HG03378 (cell line): Measurements from ENCODE around the gene MT3.
"Not testable (repeated sequence)": the region's sequence is repeated elsewhere in the genome, so short reads cannot be mapped to it uniquely, and the experiment has no call there.

Experiments
- ATAC-seq: cut with Tn5 transposase; IDR thresholded peaks from one replicate; pipeline ENCODE4 v1.9.1; 2021; ENCODE audit warnings: mild to moderate bottlenecking, moderate library complexity; ENCODE audit not compliant: unreplicated experiment

The MT3 gene

DNA sequence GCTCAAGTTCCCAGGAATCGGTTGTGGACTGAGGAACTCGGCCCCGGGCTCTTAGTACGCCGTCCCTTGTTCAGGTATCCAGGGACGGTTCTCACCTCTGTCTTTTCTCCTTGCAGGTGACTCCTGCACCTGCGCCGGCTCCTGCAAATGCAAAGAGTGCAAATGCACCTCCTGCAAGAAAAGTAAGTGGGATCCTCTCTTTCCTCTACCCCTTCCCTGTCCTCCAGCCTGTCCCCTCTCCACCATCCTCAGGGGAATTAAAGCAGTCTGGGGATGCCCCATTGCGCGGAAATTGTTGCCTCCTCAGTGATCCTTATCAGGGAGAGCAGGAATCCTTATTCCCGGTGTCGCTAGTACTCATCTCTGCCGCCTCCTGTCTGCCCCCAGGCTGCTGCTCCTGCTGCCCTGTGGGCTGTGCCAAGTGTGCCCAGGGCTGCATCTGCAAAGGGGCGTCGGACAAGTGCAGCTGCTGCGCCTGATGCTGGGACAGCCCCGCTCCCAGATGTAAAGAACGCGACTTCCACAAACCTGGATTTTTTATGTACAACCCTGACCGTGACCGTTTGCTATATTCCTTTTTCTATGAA is 19.6 kb downstream of the MT3 start:
- no peak for ATAC-seq

GRCh38 chr16:56609463-56609921 is 20.2 kb downstream of the MT3 start:
- peak; percentile 48 for ATAC-seq

GRCh38 chr16:56610017-56610608 is 20.8 kb downstream of the MT3 start:
- ATAC-seq, result no peak

GRCh38 chr16:56610609-56611111 is 21.3 kb downstream of the MT3 start:
- no peak for ATAC-seq

GRCh38 chr16:56611281-56611833 is 22.0 kb downstream of the MT3 start:
- ATAC-seq, result no peak

- ATAC-seq, result no peak
Measured at GRCh38 chr16:56613706-56614105, 24.4 kb downstream of the MT3 start.

DNA sequence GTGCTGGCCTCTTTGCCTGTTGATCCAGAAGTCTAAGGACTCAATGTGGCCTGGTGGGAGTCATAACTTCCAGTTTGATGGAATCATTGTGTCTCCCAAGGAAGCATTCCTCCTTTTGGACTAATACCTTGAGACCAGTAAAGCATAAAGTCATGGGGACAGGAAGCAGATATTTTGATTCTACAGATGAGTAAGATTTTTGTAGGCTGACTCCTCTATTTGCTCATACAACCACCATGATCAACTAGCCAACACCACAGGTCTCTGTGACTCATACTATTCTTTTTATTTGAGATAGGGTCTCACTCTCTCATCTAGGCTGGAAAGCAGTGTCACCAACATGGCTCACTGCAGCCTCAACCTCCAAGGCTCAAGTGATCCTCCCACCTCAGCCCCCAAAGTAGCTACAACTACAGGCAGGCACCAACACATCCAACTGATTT is 25.2 kb downstream of the MT3 start:
- no peak for ATAC-seq

DNA sequence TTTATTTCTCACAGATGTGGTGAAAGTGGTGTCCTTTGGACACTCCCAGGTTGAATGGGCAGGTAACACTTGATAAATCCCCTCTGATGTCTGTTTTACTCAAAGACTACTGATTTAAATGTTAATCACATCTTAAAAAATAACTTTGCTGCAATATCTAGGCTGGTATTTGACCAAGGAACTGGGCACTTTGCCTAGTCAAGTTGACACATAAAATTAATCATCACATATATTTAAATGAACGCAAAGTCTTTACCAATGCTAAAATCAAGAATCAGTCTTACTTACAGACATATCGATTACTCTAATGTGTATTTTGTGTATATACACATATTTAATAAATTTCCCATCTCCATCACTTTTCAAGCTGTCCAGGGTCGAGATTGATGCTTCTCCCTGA is 26.0 kb downstream of the MT3 start:
- ATAC-seq, result no peak

GRCh38 chr16:56616608-56617211 is 27.4 kb downstream of the MT3 start:
- ATAC-seq, result no peak

- ATAC-seq, result no peak
Measured at GRCh38 chr16:56617212-56618085, 28.1 kb downstream of the MT3 start.

GRCh38 chr16:56618138-56618537 is 28.8 kb downstream of the MT3 start:
- no peak for ATAC-seq

GRCh38 chr16:56620339-56620897 is 31.1 kb downstream of the MT3 start:
- ATAC-seq, result no peak

DNA sequence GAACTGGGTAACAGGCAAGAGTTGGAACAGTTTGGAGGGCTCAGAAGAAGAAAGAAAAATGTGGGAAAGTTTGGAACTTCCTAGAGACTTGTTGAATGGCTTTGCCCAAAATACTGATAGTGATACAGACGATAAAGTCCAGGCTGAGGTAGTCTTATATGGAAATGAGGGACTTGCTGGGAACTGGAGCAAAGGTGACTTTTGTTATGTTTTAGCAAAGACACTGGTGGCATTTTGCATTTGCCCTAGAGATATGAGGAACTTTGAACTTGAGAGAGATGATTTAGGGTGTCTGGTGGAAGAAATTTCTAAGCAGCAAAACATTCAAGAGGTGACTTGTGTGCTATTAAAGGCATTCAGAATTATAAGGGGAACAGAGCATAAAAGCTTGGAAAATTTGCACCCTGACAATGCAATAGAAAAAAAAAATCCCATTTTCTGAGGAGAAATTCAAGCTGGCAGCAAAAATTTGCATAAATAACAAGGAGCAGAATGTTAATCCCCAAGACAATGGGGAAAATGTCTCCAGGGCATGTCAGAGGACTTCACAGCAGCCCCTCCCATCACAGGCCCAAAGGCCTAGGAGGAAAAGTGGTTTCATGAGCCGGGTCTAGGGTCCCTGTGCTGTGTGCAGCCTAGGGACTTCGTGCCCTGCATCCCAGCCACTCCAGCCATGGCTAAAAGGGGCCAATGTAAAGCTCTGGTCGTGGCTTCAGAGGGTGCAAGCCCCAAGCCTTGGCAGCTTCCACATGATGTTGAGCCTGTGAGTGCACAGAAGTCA is 32.5 kb downstream of the MT3 start:
- ATAC-seq, result not testable (repeated sequence)

- ATAC-seq, result not testable (repeated sequence)
Measured at GRCh38 chr16:56623184-56623583, 33.9 kb downstream of the MT3 start.

- no peak for ATAC-seq
Measured at GRCh38 chr16:56623637-56624036, 34.3 kb downstream of the MT3 start.

GRCh38 chr16:56625140-56625942 is 36.0 kb downstream of the MT3 start, which contains the start of gene MT1E:
Gene MT1E, plus strand, starts transcription at chr16:56625781. Its CDS starts 71 bp downstream, at chr16:56625852.
- ATAC-seq, result no peak

DNA sequence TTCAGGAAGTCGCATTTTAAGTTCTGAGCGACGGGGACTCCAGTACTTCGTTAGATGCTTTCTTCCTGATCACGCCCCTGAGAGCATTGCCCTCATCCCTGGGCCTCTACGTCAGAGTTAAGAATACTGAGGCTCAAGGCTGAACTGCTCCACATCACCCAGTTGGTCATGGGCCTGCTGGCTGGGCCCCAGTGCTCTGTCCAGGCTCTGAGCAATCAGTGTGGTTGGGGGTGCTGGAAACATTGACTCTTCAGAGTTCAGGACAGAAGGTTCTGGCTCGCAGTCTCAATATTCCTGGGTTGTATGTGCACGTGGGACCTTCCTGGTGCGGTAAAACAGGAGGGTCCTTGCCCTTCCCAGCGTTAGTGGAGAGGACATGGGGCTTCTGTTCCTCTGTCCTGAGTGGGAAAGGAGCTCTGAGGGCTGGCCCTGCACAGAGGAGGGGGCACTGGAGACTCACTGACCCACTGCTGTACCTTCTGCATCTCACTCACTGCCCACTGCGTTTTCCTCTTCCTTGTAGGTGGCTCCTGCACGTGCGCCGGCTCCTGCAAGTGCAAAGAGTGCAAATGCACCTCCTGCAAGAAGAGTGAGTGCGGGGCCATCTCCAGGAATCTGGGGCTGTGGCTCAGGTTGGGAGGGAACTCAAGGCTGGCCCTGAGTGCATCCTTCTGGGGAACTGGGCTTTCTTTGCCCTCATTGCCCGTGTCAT is 36.8 kb downstream of the MT3 start:
- ATAC-seq, result no peak

DNA sequence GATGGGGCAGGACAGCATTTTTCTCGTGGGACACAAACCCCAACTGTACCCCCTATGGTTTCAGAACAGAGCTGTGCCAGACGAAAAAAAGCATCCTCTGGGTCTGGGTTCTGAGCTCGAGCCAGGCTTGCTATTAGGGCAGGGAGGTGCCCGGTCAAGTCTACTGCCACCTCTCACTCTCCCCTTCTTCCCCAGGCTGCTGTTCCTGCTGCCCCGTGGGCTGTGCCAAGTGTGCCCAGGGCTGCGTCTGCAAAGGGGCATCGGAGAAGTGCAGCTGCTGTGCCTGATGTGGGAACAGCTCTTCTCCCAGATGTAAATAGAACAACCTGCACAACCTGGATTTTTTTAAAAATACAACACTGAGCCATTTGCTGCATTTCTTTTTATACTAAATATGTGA is 37.4 kb downstream of the MT3 start:
- no peak for ATAC-seq
